Liver (tissue), 9 donors: ENCODE results near the gene EDC3. TPM values are rescaled to one million over a fixed set of nuclear protein-coding genes. Genes with fewer than 3 reads are reported as not detected.
"Not testable (repeated sequence)": the region's sequence is repeated elsewhere in the genome, so short reads cannot be mapped to it uniquely, and the experiment has no call there.

Source experiments
- DNase-seq: peaks from one replicate; pipeline ENCODE4 v3.0.0-alpha.2; 2017; ENCODE audit warnings: low spot score
- H3K27ac ChIP-seq, 2 donors: one replicate each; pipeline ENCODE4 v1.7.0; 2013; ENCODE audit warnings: inconsistent platforms in 2 of 2, low read length in 2 of 2, control low read depth in 1 of 2, low read depth in 1 of 2, mild to moderate bottlenecking in 1 of 2
- H3K27me3 ChIP-seq, 4 donors: one replicate each; pipeline versions ENCODE4 v1.6.1 to v1.7.0; 2013; ENCODE audit warnings: low read length in 3 of 4, inconsistent platforms in 1 of 4, mild to moderate bottlenecking in 1 of 4, moderate library complexity in 1 of 4; ENCODE audit not compliant: control insufficient read depth in 4 of 4, insufficient read depth in 4 of 4
- H3K36me3 ChIP-seq, 4 donors: one replicate each; pipeline versions ENCODE4 v1.6.1 to v1.7.0; 2013; ENCODE audit warnings: low read length in 3 of 4, mild to moderate bottlenecking in 3 of 4, low read depth in 1 of 4, moderate library complexity in 1 of 4; ENCODE audit not compliant: control insufficient read depth in 4 of 4, insufficient read depth in 3 of 4
- H3K4me1 ChIP-seq, 4 donors: one replicate each; pipeline versions ENCODE4 v1.6.1 to v1.7.0; 2013; ENCODE audit warnings: low read length in 3 of 4, mild to moderate bottlenecking in 3 of 4, moderate library complexity in 1 of 4; ENCODE audit not compliant: control insufficient read depth in 4 of 4, insufficient read depth in 4 of 4
- H3K4me3 ChIP-seq, 3 donors: one replicate each; pipeline versions ENCODE4 v1.6.1 to v1.7.0; 2013; ENCODE audit warnings: low read length in 3 of 3, control low read depth in 1 of 3, low read depth in 1 of 3, mild to moderate bottlenecking in 1 of 3
- H3K9ac ChIP-seq, 2 donors: one replicate each; pipeline ENCODE4 v1.7.0; 2013; ENCODE audit warnings: low read length in 2 of 2, mild to moderate bottlenecking in 2 of 2, moderate library complexity in 2 of 2, control low read depth in 1 of 2, low read depth in 1 of 2
- H3K9me3 ChIP-seq, 4 donors: one replicate each; pipeline versions ENCODE4 v1.6.1 to v1.7.0; 2013; ENCODE audit warnings: low read length in 3 of 4; ENCODE audit not compliant: control insufficient read depth in 4 of 4
- EGR1 ChIP-seq, 2 donors: IDR thresholded peaks; 2 replicates each; pipeline ENCODE4 v1.6.1; 2016 to 2018; ENCODE audit warnings: antibody characterized with exemption in 2 of 2, low read depth in 2 of 2
- FOXA1 ChIP-seq: IDR thresholded peaks from 2 replicates; pipeline ENCODE4 v1.6.1; 2016; ENCODE audit warnings: antibody characterized with exemption
- GABPA ChIP-seq, 2 donors: IDR thresholded peaks in 1 of 2; conservative IDR thresholded peaks in 1 of 2; 2 replicates each; pipeline ENCODE4 v1.6.1; 2016; ENCODE audit warnings: antibody characterized with exemption in 2 of 2, mild to moderate bottlenecking in 1 of 2, moderate library complexity in 1 of 2
- HNF4A ChIP-seq, 2 donors: conservative IDR thresholded peaks; 2 replicates each; pipeline ENCODE4 v1.6.1; 2016; ENCODE audit warnings: antibody characterized with exemption in 2 of 2, mild to moderate bottlenecking in 2 of 2
- HNF4G ChIP-seq: IDR thresholded peaks from 2 replicates; pipeline ENCODE4 v1.6.1; 2016; ENCODE audit warnings: antibody characterized with exemption
- JUND ChIP-seq, 2 donors: IDR thresholded peaks; 2 replicates each; pipeline ENCODE4 v1.6.1; 2016; ENCODE audit warnings: antibody characterized with exemption in 2 of 2
- RAD21 ChIP-seq, 2 donors: IDR thresholded peaks; 2 replicates each; pipeline ENCODE4 v1.6.1; 2016; ENCODE audit warnings: antibody characterized with exemption in 2 of 2, mild to moderate bottlenecking in 2 of 2
- RXRA ChIP-seq, 2 donors: IDR thresholded peaks; 2 replicates each; pipeline ENCODE4 v1.6.1; 2017 to 2018; ENCODE audit warnings: antibody characterized with exemption in 2 of 2, mild to moderate bottlenecking in 1 of 2
- SP1 ChIP-seq: IDR thresholded peaks from 2 replicates; pipeline ENCODE4 v1.6.1; 2018; ENCODE audit warnings: antibody characterized with exemption, mild to moderate bottlenecking
- TAF1 ChIP-seq: conservative IDR thresholded peaks from 2 replicates; pipeline ENCODE4 v1.6.1; 2016; ENCODE audit warnings: antibody characterized with exemption, mild to moderate bottlenecking
- YY1 ChIP-seq: IDR thresholded peaks from 2 replicates; pipeline ENCODE4 v1.6.1; 2016; ENCODE audit warnings: antibody characterized with exemption, mild to moderate bottlenecking
- WGBS: extraction: QIAGEN DNeasy Blood & Tissue Kit; methylation state at CpG from one replicate; pipeline ENCODE4 v1.1.7; 2013; 5-methylcytosine and 5-hydroxymethylcytosine counted together
- polyA plus RNA-seq, 2 donors: library from polyadenylated mRNA; stranded (reverse) in 1 of 2; unstranded in 1 of 2; fragments of 200-250 nt in 1 of 2; fragments of >200 nt in 1 of 2; fragmentation: Nextera tagmentation in 1 of 2; extraction: Ambion mirVana in 1 of 2; gene quantifications; one replicate each; pipeline versions ENCODE4 v1.2.1 to v1.2.3, GENCODE V29; 2013 to 2015
- total RNA-seq, 2 donors: library from RNA; depleted of rRNA; stranded (reverse); fragments of >200 nt; gene quantifications; one replicate each; pipeline ENCODE4 v1.2.3, GENCODE V29; 2014
- TF ChIP-seq, protein P1 (sequence below): IDR thresholded peaks from 2 replicates; pipeline ENCODE4 v1.6.1; 2016; ENCODE audit warnings: antibody characterized with exemption
- TF ChIP-seq, protein P2 (sequence below): fragments of 150-350 bp; IDR thresholded peaks from 2 replicates; pipeline ENCODE4 v1.5.1; 2017; ENCODE audit warnings: improper control_type of control experiment, low read depth, low read length; ENCODE audit not compliant: missing input control
- TF ChIP-seq, protein P3 (sequence below): IDR thresholded peaks from 2 replicates; pipeline ENCODE4 v1.6.1; 2016; ENCODE audit warnings: antibody characterized with exemption
- TF ChIP-seq, protein P4 (sequence below): IDR thresholded peaks from 2 replicates; pipeline ENCODE4 v1.6.1; 2016; ENCODE audit warnings: antibody characterized with exemption
- donor health status: healthy.
- donor health status: healthy.
- donor health status: healthy.
- donor health status: healthy.
- donor health status: healthy.

The EDC3 gene
- total and polyA plus RNA-seq, 4 donors, result 5.8 to 9.5 (median 7.4) TPM

DNA sequence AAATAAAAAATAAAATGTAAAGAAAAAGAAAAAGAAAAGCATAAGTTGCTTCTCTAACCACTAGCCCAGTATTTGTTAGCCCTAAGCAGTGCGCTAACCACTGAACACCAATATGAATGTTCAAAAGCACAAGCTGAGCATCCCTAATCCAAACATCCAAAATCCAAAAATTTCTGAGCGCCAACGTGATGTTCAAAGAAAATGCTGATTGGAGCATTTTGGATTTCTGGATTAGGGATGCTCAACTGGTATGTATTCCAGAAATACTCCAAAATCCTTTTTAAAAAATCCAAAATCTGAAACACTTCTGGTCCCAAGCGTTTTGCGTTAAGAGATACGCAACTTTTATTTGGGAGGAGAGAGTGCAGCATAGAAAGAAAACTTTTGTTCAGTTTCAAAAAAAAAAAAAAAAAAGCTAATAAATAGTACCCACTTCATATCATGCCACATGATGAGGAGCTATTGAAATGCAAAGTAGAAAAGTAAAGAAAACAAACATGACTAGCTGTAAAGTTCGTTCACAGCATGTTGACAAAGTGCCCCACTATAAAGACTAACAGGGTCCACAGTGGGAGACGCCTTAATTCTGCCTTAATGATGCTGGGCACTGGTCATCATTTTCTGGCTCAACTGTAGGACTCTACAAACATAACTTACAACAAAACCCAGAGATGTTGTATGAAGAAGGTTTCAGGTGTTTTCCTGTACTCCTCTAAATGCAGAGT, 32.4 kb downstream of the EDC3 start:
- Histone ChIP-seq H3K36me3 (no peaks in the 10 kb centered on the region), H3K4me1 (peaks cover 2 to 24% (median 16%) of the 10 kb centered on the region in 4 donors), H3K9ac (no peak overlapping the region), H3K27ac (peak overlapping the region; percentile 62 to 81), H3K4me3 (no peak overlapping the region), H3K27me3 (no peaks in the 10 kb centered on the region), H3K9me3 (no peaks in the 10 kb centered on the region)
- WGBS, result 86% methylated on average over 8 of the region's 8 CpGs
- TF ChIP-seq, protein P1, sequence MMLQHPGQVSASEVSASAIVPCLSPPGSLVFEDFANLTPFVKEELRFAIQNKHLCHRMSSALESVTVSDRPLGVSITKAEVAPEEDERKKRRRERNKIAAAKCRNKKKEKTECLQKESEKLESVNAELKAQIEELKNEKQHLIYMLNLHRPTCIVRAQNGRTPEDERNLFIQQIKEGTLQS, result no peak
- TF ChIP-seq, protein P2, sequence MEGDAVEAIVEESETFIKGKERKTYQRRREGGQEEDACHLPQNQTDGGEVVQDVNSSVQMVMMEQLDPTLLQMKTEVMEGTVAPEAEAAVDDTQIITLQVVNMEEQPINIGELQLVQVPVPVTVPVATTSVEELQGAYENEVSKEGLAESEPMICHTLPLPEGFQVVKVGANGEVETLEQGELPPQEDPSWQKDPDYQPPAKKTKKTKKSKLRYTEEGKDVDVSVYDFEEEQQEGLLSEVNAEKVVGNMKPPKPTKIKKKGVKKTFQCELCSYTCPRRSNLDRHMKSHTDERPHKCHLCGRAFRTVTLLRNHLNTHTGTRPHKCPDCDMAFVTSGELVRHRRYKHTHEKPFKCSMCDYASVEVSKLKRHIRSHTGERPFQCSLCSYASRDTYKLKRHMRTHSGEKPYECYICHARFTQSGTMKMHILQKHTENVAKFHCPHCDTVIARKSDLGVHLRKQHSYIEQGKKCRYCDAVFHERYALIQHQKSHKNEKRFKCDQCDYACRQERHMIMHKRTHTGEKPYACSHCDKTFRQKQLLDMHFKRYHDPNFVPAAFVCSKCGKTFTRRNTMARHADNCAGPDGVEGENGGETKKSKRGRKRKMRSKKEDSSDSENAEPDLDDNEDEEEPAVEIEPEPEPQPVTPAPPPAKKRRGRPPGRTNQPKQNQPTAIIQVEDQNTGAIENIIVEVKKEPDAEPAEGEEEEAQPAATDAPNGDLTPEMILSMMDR, result no peak
- no peak for TF ChIP-seq JUND (IDR thresholded peaks at IDR 0.05)
- TF ChIP-seq FOXA1, result no peak
- TF ChIP-seq HNF4A (conservative IDR thresholded peaks at IDR 0.05), result no peak
- DNase-seq, result no peak

DNA sequence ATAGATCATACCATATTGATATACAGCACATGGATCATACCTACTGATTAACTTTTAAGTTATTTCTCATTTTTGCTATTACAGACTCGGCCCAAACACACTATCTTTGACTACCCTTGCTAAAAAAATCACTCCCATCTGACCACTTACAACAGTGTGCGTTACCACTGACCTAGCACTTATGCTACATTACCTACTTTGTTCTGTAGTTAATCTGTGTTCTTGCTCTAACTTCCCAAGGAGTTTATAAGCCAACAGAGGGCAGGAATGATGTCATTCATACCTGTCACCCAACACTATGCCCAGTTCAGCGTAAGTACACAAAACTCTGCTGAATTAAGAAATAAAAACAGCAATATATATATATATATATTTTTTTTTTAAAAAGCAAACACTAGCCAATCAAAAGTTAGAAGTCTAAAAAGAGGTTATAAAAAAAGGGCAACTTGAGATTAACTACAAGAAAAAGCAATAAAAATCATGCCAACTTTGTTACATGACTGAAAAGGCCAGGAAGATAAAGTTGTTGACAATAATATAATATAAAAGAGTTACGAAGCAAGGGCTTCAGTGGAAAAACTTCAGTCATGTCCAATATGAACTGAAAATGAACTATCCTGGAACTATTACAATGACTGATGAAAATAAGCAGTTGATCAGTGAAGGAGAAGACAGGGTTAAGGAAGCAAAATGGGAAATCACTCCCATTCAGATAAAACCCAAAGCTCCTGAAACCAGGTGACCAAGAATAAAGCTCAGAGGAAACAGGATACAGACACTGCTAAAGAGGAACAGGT, 33.6 kb downstream of the EDC3 start:
- WGBS, result 87% methylated on average over 4 of the region's 4 CpGs
- no peaks in the 10 kb centered on the region for H3K27me3 ChIP-seq
- peak overlapping the region; percentile 1 to 32 for H3K27ac ChIP-seq
- no peak for DNase-seq
- H3K9ac ChIP-seq, result no peak overlapping the region
- TF ChIP-seq YY1, result no peak
- no peak for TF ChIP-seq GABPA (IDR thresholded peaks at IDR 0.05 in 1 of 2, conservative IDR thresholded peaks at IDR 0.05 in 1 of 2)
- TF ChIP-seq TAF1, result no peak
- TF ChIP-seq RAD21 (IDR thresholded peaks at IDR 0.05), result no peak
- TF ChIP-seq EGR1 (IDR thresholded peaks at IDR 0.05; ENCODE audit: low read depth in 2 of 2), result no peak
- TF ChIP-seq, protein P3, sequence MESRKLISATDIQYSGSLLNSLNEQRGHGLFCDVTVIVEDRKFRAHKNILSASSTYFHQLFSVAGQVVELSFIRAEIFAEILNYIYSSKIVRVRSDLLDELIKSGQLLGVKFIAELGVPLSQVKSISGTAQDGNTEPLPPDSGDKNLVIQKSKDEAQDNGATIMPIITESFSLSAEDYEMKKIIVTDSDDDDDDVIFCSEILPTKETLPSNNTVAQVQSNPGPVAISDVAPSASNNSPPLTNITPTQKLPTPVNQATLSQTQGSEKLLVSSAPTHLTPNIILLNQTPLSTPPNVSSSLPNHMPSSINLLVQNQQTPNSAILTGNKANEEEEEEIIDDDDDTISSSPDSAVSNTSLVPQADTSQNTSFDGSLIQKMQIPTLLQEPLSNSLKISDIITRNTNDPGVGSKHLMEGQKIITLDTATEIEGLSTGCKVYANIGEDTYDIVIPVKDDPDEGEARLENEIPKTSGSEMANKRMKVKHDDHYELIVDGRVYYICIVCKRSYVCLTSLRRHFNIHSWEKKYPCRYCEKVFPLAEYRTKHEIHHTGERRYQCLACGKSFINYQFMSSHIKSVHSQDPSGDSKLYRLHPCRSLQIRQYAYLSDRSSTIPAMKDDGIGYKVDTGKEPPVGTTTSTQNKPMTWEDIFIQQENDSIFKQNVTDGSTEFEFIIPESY, result no peak
- TF ChIP-seq, protein P4, sequence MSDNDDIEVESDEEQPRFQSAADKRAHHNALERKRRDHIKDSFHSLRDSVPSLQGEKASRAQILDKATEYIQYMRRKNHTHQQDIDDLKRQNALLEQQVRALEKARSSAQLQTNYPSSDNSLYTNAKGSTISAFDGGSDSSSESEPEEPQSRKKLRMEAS, result no peak
- TF ChIP-seq, protein P1, result no peak
- TF ChIP-seq RXRA (IDR thresholded peaks at IDR 0.05), result no peak
- TF ChIP-seq SP1, result no peak
- no peak for TF ChIP-seq HNF4G
- no peak for TF ChIP-seq HNF4A (conservative IDR thresholded peaks at IDR 0.05)
- no peaks in the 10 kb centered on the region for H3K9me3 ChIP-seq
- H3K36me3 ChIP-seq, result no peaks in the 10 kb centered on the region
- H3K4me3 ChIP-seq, result no peak overlapping the region
- peaks cover 8 to 32% (median 22%) of the 10 kb centered on the region in 4 donors for H3K4me1 ChIP-seq

DNA sequence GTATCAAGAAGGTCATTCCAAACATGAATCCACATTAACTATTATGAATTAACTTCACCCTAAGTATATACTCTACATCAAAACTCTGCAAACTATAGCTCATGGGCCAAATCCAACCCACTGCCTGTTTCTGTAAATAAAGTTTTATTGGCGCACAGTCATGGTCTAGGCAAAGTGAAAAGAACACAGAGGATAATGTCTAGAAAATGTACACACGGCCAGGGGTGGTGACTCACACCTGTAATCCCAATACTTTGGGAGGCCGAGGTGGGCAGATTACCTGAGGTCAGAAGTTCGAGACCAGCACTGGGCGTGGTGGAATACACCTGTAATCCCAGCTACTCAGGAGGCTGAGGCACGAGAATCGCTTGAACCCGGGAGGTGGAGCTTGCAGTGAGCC, 34.5 kb downstream of the EDC3 start:
- H3K4me3 ChIP-seq, H3K27me3 ChIP-seq, H3K9me3 ChIP-seq, H3K9ac ChIP-seq, H3K27ac ChIP-seq, H3K36me3 ChIP-seq, DNase-seq: not testable (repeated sequence)
- H3K4me1 ChIP-seq, result peaks cover 11 to 41% (median 31%) of the 10 kb centered on the region in 4 donors
- 95% methylated on average over 8 of the region's 8 CpGs for WGBS
